HG03196 (cell line): ENCODE data around the gene FNIP2.
"Not testable (repeated sequence)": the region's sequence is repeated elsewhere in the genome, so short reads cannot be mapped to it uniquely, and the experiment has no call there.

Source experiments
- ATAC-seq: cut with Tn5 transposase; IDR thresholded peaks from one replicate; pipeline ENCODE4 v1.9.1; 2021; ENCODE audit not compliant: unreplicated experiment

The FNIP2 gene

GRCh38 chr4:158903079-158903456 is 134.2 kb downstream of the FNIP2 start:
- ATAC-seq: no peak

- ATAC-seq: no peak
Observed at GRCh38 chr4:158903472-158904043, 134.7 kb downstream of the FNIP2 start.

DNA sequence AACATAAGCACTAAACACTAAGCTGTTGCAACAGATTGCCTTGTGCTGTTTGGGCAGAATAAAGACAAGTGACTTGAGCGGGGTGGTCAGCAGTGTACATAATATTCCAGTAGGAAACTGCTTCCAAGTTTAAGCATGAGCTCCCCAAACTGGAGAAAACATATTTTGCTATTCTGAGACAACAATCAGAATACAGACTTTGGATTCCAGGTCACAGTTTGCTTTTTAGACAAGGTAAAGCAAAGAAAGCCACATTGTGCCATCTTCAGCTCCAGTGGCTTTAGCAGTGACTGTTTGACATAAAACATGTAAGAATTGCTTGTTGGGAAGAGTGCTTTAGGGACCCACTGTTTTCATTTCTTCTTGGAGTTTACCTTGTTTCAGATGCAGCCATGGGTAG is 136.0 kb downstream of the FNIP2 start:
- no peak for ATAC-seq

DNA sequence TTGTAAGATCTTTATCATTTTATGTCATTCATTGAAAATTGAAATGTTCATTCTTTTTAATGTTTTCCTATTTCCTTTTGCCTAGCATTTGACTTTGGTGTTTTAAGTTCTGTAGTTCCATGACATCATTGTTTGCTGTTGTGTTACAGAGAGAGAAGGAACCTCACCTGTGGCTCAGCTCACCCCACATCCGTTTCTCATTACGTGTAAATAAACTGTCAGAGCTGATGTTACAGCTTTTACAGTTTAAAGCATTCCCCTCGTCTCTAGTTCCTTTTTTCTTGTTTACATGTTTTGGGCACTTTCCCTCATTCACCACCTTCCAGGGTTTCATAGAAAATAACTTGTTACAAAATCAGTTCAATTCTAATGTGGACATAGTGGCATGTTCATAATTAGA is 137.2 kb downstream of the FNIP2 start:
- peak; percentile 91 for ATAC-seq

- no peak for ATAC-seq
Observed at GRCh38 chr4:158912390-158912789, 143.6 kb downstream of the FNIP2 start.

DNA sequence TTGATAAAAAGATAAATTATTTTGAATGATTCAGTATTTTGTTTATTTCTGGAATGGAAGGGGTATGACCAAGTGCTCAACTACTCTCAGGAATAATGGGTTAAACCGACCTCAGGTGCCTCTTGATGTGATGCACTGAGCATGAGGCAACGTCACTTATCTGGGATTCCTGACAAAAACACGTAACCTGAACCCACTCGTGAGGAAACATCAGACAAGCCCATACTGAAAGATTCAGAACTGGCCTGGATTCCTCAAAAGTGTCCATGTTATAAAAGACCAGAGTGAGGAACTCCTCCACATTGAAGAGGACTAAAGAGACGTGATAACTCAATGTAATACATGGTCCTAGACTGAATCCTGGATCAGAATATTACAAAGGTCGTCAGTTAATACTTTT is 144.0 kb downstream of the FNIP2 start:
- no peak for ATAC-seq

DNA sequence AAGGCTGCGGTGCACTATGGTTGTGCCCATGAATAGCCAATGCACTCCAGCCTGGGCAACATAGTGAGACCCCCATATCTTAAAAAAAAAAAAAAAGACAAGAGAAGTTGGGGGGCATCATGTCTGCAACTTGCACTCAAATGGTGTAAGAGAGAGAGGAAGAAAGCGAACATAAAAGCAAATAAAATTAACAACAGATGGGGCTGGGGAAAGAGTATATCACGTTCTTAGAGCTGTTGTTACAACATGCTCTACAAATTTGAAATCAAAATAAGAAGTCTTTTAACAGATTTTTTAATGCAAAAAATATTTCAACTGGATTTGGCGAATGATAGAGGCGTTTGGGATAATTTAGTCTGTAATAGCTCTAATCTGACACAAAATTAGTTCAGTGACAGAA is 144.9 kb downstream of the FNIP2 start:
- no peak for ATAC-seq

GRCh38 chr4:158914218-158914617 is 145.4 kb downstream of the FNIP2 start:
- ATAC-seq: no peak

- no peak for ATAC-seq
Observed at GRCh38 chr4:158915683-158916241, 146.9 kb downstream of the FNIP2 start.

DNA sequence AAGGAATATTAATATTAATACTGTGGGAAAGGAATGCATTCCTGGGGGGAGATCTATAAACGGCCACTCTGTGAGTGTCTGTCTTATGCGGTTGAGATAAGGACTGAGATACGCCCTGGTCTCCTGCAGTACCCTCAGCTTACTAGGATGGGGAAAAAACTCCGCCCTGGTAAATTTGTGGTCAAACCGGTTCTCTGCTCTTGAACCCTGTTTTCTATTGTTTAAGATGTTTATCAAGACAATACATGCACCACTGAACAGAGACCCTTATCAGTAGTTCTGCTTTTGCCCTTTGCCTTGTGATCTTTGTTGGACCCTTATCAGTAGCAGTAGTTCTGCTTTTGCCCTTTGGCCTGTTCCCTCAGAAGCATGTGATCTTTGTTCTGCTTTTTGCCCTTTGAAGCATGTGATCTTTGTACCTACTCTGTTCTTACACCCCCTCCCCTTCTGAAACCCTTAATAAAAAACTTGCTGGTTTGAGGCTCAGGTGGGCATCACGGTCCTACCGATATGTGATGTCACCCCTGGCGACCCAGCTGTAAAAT is 151.7 kb downstream of the FNIP2 start:
- ATAC-seq: not testable (repeated sequence)

GRCh38 chr4:158927774-158928173 is 158.9 kb downstream of the FNIP2 start:
- ATAC-seq: not testable (repeated sequence)

GRCh38 chr4:158929939-158930638 is 161.3 kb downstream of the FNIP2 start:
- ATAC-seq: no peak

DNA sequence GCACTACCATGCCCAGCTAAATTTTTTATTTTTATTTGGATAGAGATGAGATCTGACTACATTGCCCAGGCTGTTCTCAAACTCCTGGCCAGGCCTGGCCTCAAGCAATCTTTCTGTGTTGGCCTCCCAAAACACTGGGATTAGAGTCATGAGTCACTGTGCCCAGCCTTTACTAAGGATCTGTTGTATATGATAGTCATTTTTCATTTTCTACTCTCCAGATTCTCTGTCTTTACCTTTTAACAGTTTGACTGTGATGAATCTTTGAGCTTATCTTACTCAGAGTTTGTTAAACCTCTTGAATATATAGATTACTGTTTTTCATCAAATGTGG is 161.8 kb downstream of the FNIP2 start:
- no peak for ATAC-seq

DNA sequence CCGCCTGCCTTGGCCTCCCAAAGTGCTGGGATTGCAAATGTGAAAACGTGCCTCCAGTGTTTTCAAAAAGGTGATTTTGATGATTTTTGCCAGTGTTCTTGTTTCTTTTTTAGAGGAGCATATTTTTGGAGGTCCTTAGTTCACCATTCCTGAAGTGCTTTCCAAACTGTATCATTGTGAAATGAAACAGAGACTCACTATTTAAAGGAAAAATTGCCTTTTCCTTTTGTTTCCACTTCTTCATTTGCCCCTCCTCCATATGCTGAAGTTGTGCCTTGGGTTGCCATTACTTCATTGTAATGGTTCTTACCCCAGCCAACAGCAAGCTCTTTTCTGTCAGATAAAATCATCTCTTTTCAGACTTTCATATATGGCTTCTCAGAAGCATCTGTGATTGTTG is 164.4 kb downstream of the FNIP2 start:
- no peak for ATAC-seq

DNA sequence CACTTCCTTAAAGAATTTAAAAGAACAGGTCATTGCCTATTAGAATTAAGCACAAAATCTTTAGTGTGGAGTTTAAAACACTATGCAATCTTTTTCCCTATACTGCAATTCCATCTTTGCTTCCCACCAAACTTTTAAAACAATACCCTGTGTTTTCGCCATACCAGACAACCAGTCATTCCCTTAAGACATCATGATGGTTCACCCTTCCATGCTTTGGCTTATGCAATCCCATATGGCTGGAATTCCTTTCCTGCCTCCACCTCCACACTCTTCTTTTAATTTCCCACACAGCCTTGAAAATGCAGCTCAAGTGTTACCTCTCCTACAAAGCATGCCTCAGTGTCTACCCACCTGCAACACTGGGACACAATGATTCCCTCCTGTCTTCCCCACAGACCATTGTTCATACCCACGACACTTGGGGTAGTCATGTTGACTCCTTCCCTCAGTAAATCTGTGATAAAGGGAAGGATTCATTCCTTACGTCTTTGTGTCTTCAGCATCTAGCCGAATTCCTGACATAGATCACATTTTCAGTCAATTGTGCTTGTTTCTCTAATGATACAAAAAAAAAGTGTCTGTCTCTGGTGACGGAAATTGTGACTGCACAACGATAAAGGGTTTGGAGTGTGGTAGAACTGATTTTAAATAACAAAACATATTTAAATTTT is 166.3 kb downstream of the FNIP2 start:
- ATAC-seq: no peak

GRCh38 chr4:158936238-158936637 is 167.4 kb downstream of the FNIP2 start:
- no peak for ATAC-seq

GRCh38 chr4:158938220-158939044 is 169.6 kb downstream of the FNIP2 start:
- no peak for ATAC-seq

- no peak for ATAC-seq
Observed at GRCh38 chr4:158940271-158940670, 171.4 kb downstream of the FNIP2 start.

- no peak for ATAC-seq
Observed at GRCh38 chr4:158941321-158941720, 172.5 kb downstream of the FNIP2 start.

GRCh38 chr4:158941895-158942294 is 173.1 kb downstream of the FNIP2 start:
- no peak for ATAC-seq

DNA sequence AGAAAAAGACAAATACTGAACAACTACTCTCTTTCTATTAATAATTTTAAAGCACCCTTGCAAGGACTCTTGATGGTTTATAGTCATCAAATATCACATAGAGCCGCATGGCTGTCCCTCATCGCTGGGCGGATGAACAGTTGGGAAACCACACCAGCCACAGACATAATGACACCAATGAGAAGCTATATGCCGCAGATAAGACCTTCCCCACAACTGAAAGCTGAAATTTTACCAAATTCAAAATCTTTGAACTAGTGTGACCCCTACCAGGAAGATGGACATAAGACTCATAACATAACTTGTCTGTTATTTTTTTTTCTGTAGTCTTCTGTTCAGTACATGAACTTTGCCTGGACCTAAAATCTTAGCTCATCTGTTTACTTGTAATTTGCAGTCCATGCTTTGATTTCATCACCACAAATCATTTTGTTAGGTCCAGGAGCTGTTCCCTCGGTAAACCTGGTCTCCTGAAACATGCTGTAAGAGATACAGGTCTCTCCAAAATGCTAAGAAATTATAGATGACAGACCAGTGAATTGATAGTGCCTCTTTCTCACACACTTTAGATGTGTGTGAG is 176.8 kb downstream of the FNIP2 start:
- no peak for ATAC-seq
